ENCODE results near the gene PSMD12.
"Not testable (repeated sequence)": the region's sequence is repeated elsewhere in the genome, so short reads cannot be mapped to it uniquely, and the experiment has no call there.

PSMD12 gene

GRCh38 chr17:67353929-67354574, 12.3 kb downstream of the PSMD12 start:
- no peak for DNase-seq (ENCODE audit: low read depth)

- DNase-seq (ENCODE audit: low read depth): no peak
Observed at GRCh38 chr17:67353161-67353560, 13.2 kb downstream of the PSMD12 start.

- no peak for DNase-seq (ENCODE audit: low read depth)
Observed at GRCh38 chr17:67349420-67349819, 17.0 kb downstream of the PSMD12 start.

DNA sequence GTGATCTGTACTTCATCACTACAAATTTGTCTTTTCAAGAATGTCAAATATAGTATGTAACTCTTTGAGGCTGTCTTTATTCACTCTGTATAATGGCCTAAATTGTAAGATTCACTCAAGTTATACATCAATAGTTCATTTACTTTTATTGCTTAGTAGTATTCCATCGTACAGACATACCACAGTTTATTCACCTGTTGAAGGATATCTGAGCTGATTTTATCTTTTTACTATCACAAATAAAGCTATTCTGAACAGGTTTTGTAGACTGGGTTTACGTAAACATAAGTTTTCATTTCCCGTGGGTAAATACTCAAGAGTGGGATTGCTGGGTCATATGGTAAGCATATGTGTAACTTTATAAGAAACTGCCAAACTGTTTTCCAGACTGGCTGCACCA, 18.6 kb downstream of the PSMD12 start:
- no peak for DNase-seq (ENCODE audit: low read depth)

GRCh38 chr17:67343237-67343636, 23.1 kb downstream of the PSMD12 start:
- DNase-seq (ENCODE audit: low read depth): no peak

GRCh38 chr17:67338353-67338752, 28.0 kb downstream of the PSMD12 start:
- not testable (repeated sequence) for DNase-seq (ENCODE audit: low read depth)

- no peak for DNase-seq (ENCODE audit: low read depth)
Observed at GRCh38 chr17:67336859-67337258, 29.5 kb downstream of the PSMD12 start.

GRCh38 chr17:67335245-67335835, 31.0 kb downstream of the PSMD12 start:
- DNase-seq (ENCODE audit: low read depth): no peak

DNA sequence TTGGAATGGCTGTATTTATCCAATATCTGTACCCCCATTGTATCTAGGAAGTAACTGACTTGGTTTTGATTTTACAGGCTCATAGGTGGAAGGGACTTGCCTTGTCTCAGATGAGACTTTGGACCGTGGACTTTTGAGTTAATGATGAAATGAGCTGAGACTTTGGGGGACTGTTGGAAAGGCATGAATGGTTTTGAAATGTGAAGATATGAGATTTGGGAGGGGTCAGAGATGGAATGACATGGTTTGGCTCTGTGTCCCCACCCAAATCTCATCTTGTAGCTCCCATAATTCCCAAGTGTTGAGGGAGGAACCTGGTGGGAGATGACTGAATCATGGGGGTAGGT, 34.2 kb downstream of the PSMD12 start:
- not testable (repeated sequence) for DNase-seq (ENCODE audit: low read depth)

DNA sequence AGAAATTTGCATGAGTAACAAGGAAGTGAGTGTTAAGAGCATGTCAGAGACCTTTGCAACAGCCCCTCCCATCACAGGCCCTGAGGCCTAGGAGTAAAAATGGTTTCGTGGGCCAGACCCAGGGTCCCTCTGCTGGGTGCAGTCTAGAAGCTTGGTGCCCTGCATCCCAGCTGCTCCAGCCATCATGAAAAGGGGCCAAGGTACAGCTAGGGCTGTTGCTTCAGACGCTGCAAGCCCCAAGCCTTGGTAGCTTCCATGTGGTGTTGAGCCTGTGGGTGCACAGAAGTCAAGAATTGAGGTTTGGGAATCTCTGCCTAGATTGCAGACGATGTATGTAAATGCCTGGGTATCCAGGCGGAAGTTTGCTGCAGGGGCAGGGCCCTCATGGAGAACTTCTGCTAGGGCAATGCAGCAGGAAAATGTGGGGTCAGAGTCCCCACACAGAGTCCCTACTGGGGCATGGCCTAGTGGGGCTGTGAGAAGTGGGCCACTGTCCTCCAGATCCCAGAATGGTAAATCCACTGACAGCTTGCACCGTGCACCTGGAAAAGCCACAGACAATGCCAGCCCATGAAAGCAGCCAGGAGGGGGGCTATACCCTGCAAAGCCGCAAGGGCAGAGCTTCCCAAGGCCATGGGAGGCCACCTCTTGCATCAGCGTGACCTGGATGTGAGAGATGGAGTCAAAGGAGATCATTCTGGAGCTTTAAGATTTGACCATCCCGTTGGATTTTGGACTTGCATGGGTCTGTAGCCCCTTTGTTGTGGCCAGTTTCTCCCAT, 34.8 kb downstream of the PSMD12 start:
- not testable (repeated sequence) for DNase-seq (ENCODE audit: low read depth)

DNA sequence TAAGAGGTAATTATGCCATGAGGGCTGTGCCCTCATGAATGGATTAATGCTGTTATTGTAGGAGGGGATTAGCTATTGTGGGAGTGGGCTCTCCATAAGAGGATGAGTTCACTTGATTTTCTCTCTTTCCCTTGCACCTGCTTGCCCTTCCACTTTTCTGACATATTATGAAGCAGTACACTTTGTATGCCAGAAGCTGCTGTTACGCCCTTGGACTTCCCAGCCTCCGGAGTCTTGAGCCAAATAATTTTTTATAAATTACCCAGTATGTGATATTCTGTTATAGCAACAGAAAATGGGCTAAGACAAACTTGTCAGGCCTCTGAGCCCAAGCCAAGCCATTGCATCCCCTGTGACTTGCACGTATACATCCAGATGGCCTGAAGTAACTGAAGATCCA, 38.4 kb downstream of the PSMD12 start:
- DNase-seq (ENCODE audit: low read depth): no peak

DNA sequence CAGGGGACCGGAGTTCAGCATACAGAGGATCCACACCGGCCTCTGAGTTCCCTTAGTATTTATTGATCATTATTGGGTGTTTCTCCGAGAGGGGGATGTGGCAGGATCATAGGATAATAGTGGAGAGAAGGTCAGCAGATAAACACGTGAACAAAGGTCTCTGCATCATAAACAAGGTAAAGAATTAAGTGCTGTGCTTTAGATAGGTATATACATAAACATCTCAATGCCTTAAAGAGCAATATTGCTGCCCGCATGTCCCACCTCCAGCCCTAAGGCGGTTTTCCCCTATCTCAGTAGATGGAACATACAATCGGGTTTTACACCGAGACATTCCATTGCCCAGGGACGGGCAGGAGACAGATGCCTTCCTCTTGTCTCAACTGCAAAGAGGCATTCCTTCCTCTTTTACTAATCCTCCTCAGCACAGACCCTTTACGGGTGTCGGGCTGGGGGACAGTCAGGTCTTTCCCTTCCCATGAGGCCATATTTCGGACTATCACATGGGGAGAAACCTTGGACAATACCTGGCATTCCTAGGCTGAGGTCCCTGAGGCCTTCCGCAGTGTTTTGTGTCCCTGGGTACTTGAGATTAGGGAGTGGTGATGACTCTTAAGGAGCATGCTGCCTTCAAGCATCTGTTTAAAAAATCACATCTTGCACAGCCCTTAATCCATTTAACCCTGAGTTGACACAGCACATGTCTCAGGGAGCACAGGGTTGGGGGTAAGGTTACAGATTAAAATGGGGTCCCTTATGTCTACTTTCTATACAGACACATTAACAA, 39.2 kb downstream of the PSMD12 start:
- not testable (repeated sequence) for DNase-seq (ENCODE audit: low read depth)

DNA sequence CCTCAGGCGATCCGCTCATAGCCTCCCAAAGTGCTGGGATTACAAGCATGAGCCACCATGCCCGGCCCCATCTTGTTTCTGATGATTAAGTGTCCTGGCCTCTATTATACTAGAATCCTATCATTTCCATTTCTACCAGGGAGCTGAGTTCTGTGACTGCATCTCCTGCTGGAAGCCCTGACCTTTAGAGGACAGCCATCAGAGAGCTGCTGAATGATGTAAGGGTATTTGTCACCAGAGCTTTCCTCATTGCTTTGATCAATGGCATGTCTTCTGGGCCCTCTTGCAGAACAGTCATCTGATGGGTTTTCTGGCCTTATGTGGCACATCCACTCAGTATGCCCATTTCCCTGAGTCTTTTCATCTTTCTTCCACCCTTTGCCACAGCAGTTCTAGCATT, 39.9 kb downstream of the PSMD12 start:
- no peak for DNase-seq (ENCODE audit: low read depth)

- DNase-seq (ENCODE audit: low read depth): no peak
Observed at GRCh38 chr17:67324330-67324729, 42.0 kb downstream of the PSMD12 start.

GRCh38 chr17:67323445-67323844, 42.9 kb downstream of the PSMD12 start:
- no peak for DNase-seq (ENCODE audit: low read depth)

DNA sequence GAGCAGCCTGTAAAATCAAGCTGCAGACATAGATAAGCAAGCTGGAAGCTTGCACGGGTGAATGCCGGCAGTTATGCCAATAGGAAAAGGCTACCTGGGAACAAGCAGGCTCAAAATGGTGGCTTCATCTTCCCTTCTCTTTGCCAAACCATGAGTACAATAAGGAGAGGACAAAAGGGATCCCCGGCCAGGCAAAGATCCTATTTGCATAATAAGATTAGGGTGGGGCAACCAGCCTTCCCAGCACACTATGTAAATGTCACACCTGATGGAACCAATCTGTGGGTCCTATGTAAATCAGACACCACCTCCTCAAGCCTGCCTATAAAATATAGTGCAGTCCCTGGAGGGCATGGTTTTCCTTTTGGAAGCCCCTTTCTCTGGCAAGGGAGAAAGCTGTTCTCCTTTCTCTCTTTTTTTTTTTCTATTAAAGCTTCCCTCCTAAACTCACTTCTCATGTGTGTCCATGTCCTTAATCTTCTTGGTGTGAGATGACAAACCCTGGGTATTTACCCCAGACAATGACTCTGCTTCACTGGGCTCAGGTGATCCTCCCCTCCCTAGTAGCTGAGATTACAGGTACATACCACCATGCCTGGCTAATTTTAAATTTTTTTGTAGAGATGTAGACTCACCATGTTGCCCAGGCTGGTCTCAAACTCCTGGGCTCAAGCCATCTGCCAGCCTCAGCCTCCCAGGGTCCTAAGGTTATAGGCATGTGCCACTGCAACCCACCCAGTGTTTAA, 44.2 kb downstream of the PSMD12 start:
- no peak for DNase-seq (ENCODE audit: low read depth)

DNA sequence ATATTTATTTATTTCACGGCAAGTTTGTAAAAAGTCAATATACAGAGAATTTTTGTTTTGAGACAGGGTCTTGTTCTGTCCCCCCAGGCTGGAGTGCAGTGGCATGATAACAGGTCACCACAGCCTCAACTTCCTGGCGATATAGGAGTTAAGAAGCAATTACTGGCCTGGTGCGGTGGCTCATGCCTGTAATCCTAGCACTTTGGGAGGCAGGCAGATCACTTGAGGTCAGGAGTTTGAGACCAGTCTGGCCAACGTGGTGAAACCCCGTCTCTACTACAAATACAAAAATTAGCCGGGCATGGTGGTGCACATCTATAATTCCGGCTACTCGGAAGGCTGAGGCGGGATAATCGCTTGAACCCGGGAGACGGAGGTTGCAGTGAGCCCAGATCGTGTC, 44.9 kb downstream of the PSMD12 start:
- DNase-seq (ENCODE audit: low read depth): not testable (repeated sequence)

DNA sequence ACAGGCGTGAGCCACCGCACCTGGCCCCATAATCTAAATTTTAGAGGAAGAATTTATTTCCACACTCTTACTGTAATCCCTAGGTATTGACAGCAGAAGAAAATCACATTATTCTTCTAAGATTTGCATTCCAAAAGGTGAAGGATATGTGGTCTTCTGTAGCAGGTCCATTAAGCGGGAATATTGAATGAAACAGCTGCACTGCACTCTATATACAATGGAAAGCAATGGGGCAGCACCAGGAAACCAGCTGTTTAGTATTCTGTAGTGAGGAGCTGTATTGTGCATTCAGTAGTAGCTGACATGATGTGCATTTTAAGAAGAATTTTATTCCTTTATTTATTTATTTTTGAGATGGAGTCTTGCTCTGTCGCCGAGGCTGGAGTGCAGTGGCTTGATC, 49.6 kb downstream of the PSMD12 start:
- DNase-seq (ENCODE audit: low read depth): no peak

DNA sequence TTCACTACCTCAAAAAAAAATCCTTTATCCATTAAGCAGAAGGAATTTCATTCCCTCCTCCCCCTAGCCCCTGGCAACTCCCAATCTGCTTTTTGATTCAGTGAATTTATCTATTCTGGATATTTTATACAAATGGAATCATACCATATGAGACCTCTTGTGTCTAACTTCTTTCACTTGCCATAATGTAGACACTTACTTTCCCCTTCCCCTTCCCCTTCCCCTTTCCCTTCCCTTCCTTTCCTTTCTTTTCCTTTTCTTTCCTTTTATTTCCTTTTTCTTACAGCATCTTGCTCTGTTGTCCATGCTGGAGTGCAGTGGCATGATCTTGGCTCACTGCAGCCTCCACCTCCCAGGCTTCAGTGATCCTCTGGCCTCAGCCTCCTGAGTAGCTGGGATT, 50.5 kb downstream of the PSMD12 start:
- DNase-seq (ENCODE audit: low read depth): no peak

- no peak for DNase-seq (ENCODE audit: low read depth)
Observed at GRCh38 chr17:67312265-67312664, 54.1 kb downstream of the PSMD12 start.

DNA sequence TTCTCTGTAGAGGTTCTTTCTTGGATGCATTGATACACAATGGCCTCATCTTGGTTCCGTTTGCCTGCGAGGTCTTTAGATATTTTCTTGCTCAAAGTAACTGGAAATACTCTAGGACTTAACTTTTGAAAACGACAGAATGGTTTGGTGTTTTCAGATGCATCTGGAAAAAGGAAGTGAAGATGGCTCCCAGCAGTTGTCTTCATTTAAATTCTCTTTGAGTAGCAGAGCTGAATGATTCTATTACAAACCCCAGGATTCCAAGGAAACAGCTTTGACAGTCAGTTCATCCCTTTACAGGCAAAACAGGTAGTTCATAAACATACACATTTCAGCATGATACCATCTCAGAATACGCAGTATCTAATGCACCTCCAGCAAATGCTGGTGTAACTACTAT, 54.8 kb downstream of the PSMD12 start:
- no peak for DNase-seq (ENCODE audit: low read depth)

DNA sequence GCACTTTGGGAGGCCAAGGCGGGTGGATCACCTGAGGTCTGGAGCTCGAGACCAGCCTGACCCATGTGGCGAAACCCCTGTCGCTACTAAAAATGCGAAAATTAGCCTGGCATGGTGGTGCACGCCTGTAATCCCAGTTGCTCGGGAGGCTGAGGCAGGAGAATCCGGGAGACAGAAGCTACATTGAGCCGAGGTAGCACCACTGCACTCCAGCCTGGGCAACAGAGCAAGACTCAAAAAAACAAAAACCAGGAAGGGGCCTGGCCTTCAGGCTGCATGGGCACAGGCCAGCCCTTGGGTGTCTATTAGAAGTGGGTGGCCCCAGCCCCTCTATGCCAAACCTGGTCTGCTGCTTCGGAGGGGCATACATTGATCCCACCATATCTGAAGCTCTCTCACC, 56.0 kb downstream of the PSMD12 start:
- DNase-seq (ENCODE audit: low read depth): no peak
